ENCODE results near the gene SAP25.

Gene SAP25

DNA sequence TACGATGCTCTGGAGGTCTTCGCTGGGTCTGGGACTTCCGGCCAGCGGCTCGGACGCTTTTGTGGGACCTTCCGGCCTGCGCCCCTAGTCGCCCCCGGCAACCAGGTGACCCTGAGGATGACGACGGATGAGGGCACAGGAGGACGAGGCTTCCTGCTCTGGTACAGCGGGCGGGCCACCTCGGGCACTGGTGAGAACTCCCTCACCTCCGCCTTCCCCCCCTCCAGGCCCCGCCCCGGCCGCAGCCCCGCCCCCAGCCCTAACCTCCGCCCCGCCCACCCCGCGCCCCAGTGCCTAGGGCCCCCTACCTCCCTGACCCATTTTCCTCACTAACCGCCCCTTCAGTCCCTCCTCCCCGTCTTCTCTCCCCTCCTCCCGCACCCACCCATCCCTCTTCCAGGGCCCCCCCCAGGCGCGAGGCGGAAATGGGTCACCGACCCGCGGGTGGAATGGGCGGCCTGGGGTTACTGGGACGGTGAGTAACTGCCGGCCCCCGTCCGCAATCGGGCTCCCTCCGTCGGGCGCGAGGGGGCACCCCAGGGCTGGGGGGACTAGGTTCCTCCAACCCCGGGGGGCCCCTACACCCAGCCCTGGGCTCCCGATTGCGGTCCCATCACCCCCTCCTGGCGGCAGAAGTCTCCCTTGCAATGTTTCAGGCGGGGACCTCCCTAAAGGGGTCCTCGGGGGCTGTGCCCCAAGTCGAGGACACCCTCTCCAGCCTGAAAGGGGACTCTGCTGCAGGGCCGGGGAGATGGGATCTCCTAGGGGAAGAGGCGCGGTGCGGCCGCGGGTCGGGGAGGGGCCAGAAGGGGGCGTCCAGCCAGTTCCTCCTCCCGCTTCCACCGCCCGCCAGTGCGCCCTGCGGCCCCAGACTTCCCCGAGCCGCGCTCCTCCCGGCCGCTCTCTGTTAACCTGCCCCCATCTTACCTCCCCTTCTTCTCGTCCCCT, 30.6 kb upstream of the SAP25 start:
- Histone ChIP-seq H3K4me1 (ENCODE audit: low read length) (no peaks in the 10 kb centered on the region; the same call in 1 of the 2 replicates), H3K79me2 (ENCODE audit: low read length) (no peaks in the 10 kb centered on the region), H3F3A (ENCODE audit: insufficient read depth, low read length) (no peaks in the 10 kb centered on the region), H3K9me3 (replicated peaks; ENCODE audit: insufficient read depth, low read length) (no peaks in the 10 kb centered on the region), H3K9me2 (replicated peaks; ENCODE audit: insufficient read depth, low read length) (no peaks in the 10 kb centered on the region), H3K36me3 (replicated peaks; ENCODE audit: insufficient read depth, low read length) (no peaks in the 10 kb centered on the region), H2AFZ (ENCODE audit: low read length) (peak overlapping the region; percentile 89), H3K27ac (ENCODE audit: low read length) (no peak overlapping the region), H3K4me3 (ENCODE audit: low read length) (peak overlapping the region; percentile 69), H3K4me2 (ENCODE audit: low read depth, low read length) (peak overlapping the region; percentile 99), H3K9ac (ENCODE audit: low read length) (peak overlapping the region; percentile 25; the same call in 1 of the 2 replicates), H4K20me1 (ENCODE audit: insufficient read depth, low read length) (no peaks in the 10 kb centered on the region), H3K27me3 (replicated peaks; ENCODE audit: insufficient read depth, low read length) (peaks cover 84% of the 10 kb centered on the region)
- no peak for TF ChIP-seq EZH2 (optimal IDR thresholded peaks at IDR 0.05; ENCODE audit: low read depth, low read length)
- TF ChIP-seq, protein P1, sequence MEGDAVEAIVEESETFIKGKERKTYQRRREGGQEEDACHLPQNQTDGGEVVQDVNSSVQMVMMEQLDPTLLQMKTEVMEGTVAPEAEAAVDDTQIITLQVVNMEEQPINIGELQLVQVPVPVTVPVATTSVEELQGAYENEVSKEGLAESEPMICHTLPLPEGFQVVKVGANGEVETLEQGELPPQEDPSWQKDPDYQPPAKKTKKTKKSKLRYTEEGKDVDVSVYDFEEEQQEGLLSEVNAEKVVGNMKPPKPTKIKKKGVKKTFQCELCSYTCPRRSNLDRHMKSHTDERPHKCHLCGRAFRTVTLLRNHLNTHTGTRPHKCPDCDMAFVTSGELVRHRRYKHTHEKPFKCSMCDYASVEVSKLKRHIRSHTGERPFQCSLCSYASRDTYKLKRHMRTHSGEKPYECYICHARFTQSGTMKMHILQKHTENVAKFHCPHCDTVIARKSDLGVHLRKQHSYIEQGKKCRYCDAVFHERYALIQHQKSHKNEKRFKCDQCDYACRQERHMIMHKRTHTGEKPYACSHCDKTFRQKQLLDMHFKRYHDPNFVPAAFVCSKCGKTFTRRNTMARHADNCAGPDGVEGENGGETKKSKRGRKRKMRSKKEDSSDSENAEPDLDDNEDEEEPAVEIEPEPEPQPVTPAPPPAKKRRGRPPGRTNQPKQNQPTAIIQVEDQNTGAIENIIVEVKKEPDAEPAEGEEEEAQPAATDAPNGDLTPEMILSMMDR (IDR thresholded peaks at IDR 0.05; ENCODE audit: low read length) = peak; percentile 39
- TF ChIP-seq EZH2phosphoT487 (IDR thresholded peaks at IDR 0.05; ENCODE audit: low read length) = no peak
- peak; percentile 43 for DNase-seq

DNA sequence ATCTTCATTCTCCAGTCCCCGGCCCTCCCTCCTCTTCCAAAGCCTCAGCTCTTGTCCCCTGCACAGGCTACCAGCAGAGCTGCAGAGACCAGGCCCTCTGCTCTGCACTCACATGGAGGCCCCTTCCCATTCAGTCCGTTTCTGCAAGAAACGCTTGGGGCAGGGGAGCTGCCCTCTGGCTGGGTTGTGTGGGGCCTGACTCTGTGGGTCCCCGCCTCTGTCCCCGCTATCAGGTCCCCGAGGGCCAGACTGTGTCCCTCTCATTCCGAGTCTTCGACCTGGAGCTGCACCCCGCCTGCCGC, 30.0 kb upstream of the SAP25 start:
- no peaks in the 10 kb centered on the region for H3K9me3 ChIP-seq (replicated peaks; ENCODE audit: insufficient read depth, low read length)
- H3F3A ChIP-seq (ENCODE audit: insufficient read depth, low read length) = no peaks in the 10 kb centered on the region
- no peak overlapping the region for H3K9ac ChIP-seq (ENCODE audit: low read length)
- no peaks in the 10 kb centered on the region for H3K9me2 ChIP-seq (replicated peaks; ENCODE audit: insufficient read depth, low read length)
- peaks cover 82% of the 10 kb centered on the region for H3K27me3 ChIP-seq (replicated peaks; ENCODE audit: insufficient read depth, low read length)
- H3K4me1 ChIP-seq (ENCODE audit: low read length) = no peaks in the 10 kb centered on the region; the same call in 1 of the 2 replicates
- no peak overlapping the region for H3K27ac ChIP-seq (ENCODE audit: low read length)
- peak overlapping the region; percentile 63 for H2AFZ ChIP-seq (ENCODE audit: low read length)
- H3K4me3 ChIP-seq (ENCODE audit: low read length) = peak overlapping the region; percentile 42; the same call in 1 of the 2 replicates
- DNase-seq = no peak
- no peaks in the 10 kb centered on the region for H4K20me1 ChIP-seq (ENCODE audit: insufficient read depth, low read length)
- no peaks in the 10 kb centered on the region for H3K79me2 ChIP-seq (ENCODE audit: low read length)
- peak overlapping the region; percentile 99 for H3K4me2 ChIP-seq (ENCODE audit: low read depth, low read length)
- no peaks in the 10 kb centered on the region for H3K36me3 ChIP-seq (replicated peaks; ENCODE audit: insufficient read depth, low read length)
- TF ChIP-seq EZH2phosphoT487 (IDR thresholded peaks at IDR 0.05; ENCODE audit: low read length) = no peak
- TF ChIP-seq EZH2 (optimal IDR thresholded peaks at IDR 0.05; ENCODE audit: low read depth, low read length) = no peak
- TF ChIP-seq, protein P1 (IDR thresholded peaks at IDR 0.05; ENCODE audit: low read length) = no peak

DNA sequence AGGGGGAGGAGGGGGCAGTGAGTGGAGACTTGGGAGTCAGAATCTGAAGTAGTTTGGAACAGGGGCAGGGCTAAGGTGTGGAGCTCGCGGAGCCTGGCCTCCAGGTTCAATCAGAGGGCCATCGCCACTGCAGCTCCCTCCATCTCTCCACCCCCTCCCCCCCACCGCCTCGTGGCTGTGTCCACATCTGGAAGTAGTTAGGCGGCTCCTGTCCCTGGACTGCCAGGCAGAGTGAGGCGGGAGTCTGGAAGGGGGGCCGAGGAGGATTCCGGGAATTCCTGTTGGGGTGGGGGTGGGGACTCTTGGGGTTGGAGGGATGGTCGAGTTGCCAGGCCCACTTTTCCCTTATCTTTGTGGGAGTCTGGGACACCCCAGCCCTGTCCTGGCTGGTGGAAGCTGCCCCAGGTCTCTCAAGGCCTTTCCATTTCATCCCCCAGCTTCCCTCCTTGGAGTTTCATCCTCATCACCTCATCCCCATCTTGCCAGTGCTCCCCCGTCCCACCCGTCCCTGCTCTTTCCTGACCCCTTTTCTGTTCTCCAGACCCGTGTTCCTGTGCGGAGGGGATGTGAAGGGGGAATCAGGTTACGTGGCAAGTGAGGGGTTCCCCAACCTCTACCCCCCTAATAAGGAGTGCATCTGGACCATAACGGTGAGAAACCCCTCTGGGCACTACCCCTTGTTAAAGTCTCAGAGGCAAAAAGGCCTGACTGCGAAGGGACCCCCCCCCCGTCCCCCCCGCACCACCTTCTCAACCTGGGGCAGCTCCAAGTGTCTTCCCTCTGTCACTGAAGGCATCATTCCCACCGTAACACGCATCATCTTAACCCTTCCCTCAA, 29.4 kb upstream of the SAP25 start:
- Histone ChIP-seq H3F3A (ENCODE audit: insufficient read depth, low read length) (no peaks in the 10 kb centered on the region), H3K4me3 (ENCODE audit: low read length) (no peak overlapping the region), H3K4me2 (ENCODE audit: low read depth, low read length) (peak overlapping the region; percentile 99; the same call in 1 of the 2 replicates), H3K79me2 (ENCODE audit: low read length) (no peaks in the 10 kb centered on the region), H2AFZ (ENCODE audit: low read length) (no peak overlapping the region), H3K4me1 (ENCODE audit: low read length) (no peaks in the 10 kb centered on the region; the same call in 1 of the 2 replicates), H3K27me3 (replicated peaks; ENCODE audit: insufficient read depth, low read length) (peaks cover 76% of the 10 kb centered on the region), H3K9me2 (replicated peaks; ENCODE audit: insufficient read depth, low read length) (no peaks in the 10 kb centered on the region), H4K20me1 (ENCODE audit: insufficient read depth, low read length) (no peaks in the 10 kb centered on the region), H3K9me3 (replicated peaks; ENCODE audit: insufficient read depth, low read length) (no peaks in the 10 kb centered on the region), H3K36me3 (replicated peaks; ENCODE audit: insufficient read depth, low read length) (no peaks in the 10 kb centered on the region), H3K9ac (ENCODE audit: low read length) (no peak overlapping the region), H3K27ac (ENCODE audit: low read length) (no peak overlapping the region)
- TF ChIP-seq, protein P1 (IDR thresholded peaks at IDR 0.05; ENCODE audit: low read length) = no peak
- no peak for TF ChIP-seq EZH2phosphoT487 (IDR thresholded peaks at IDR 0.05; ENCODE audit: low read length)
- no peak for TF ChIP-seq EZH2 (optimal IDR thresholded peaks at IDR 0.05; ENCODE audit: low read depth, low read length)
- no peak for DNase-seq

Measured in MM.1S (cell line).